Measurements from ENCODE around the gene TPRG1. TPM values are rescaled to one million over a fixed set of nuclear protein-coding genes. Genes with fewer than 3 reads are reported as not detected.

TPRG1 gene
- total RNA-seq (2012; rRNA removed): 0.56 TPM in 1 of 2 replicates, not detected in the other
- polyA plus RNA-seq (2012; rRNA removed): 0.14 and 0.17 TPM in 2 replicates
- 0.01 TPM in 1 of 2 replicates, not detected in the other for polyA plus RNA-seq (2012; cell fraction: cytosol; rRNA removed)
- 0.44 and 2.5 TPM in 2 replicates for polyA plus RNA-seq (2012; cell fraction: nucleus; rRNA removed; ENCODE audit: low replicate concordance)
- percentile 33 among the genes with signal in this experiment for Bru-seq, nascent RNA
- BruChase-seq, experiment 1, labeled RNA remaining after a 6-hour chase: percentile 31 among the genes with signal in this experiment
- percentile 39 among the genes with signal in this experiment for BruChase-seq, experiment 2, labeled RNA remaining after a 2-hour chase
- long read RNA-seq, partial matches to known transcripts: 0 of 1 reads
- long read RNA-seq, other reads (novel, unspliced or antisense): 1 of 1 reads

GRCh38 chr3:189171707-189172106 is at the start of gene TPRG1:
TPRG1 (plus strand) TSS chr3:189171971; CDS start chr3:189207385, 35,414 bp downstream.
- Histone ChIP-seq H3K27ac (ENCODE audit: insufficient read depth, low read length) (no peak within 1 kb of the TSS), H4K20me1 (ENCODE audit: insufficient read depth, low read length) (no peaks in the 10 kb centered on the region), H2AFZ (replicated peaks; ENCODE audit: low read length, poor library complexity) (no peak within 1 kb of the TSS), H2BK120ac (ENCODE audit: low read depth, low read length) (no peak within 1 kb of the TSS), H3K14ac (replicated peaks; ENCODE audit: low read depth, low read length) (no peak within 1 kb of the TSS), H2BK20ac (ENCODE audit: low read depth, low read length) (no peak within 1 kb of the TSS), H4K8ac (ENCODE audit: low read depth in 2 of 2, low read length in 2 of 2) (no peak within 1 kb of the TSS), H2BK5ac (ENCODE audit: low read depth, low read length, poor library complexity, severe bottlenecking) (no peak within 1 kb of the TSS), H3K79me1 (ENCODE audit: low read depth in 1 of 2, low read length in 2 of 2) (no peaks in the 10 kb centered on the region), H3K9ac (ENCODE audit: low read depth, low read length) (no peak within 1 kb of the TSS), H3K4me2 (ENCODE audit: low read depth, low read length) (no peak within 1 kb of the TSS), H3K4ac (ENCODE audit: low read depth, low read length) (no peak within 1 kb of the TSS), H2AK9ac (replicated peaks; ENCODE audit: low read depth, low read length, poor library complexity) (no peak within 1 kb of the TSS), H3K27me3 (ENCODE audit: control insufficient read depth, insufficient read depth, low read length) (peaks cover 5% of the 10 kb centered on the region; the same call in 1 of the 2 replicates), H3K23ac (ENCODE audit: low read depth, low read length) (no peak within 1 kb of the TSS), H3K18ac (ENCODE audit: low read depth, low read length) (no peak within 1 kb of the TSS), H3K9me3 (ENCODE audit: control insufficient read depth, insufficient read depth, low read length) (no peaks in the 10 kb centered on the region), H3K4me1 (ENCODE audit: control insufficient read depth, insufficient read depth, low read length) (no peaks in the 10 kb centered on the region), H4K91ac (ENCODE audit: insufficient read depth, low read depth, low read length) (no peak within 1 kb of the TSS), H2BK15ac (ENCODE audit: low read depth, low read length) (no peak within 1 kb of the TSS), H3K9me1 (ENCODE audit: insufficient read depth, low read length) (no peaks in the 10 kb centered on the region), H4K5ac (ENCODE audit: low read depth, low read length) (no peak within 1 kb of the TSS), H3K56ac (ENCODE audit: extremely low read depth, insufficient read depth, low read length) (no peak within 1 kb of the TSS), H3K36me3 (ENCODE audit: control insufficient read depth, insufficient read depth, low read length) (no peaks in the 10 kb centered on the region), H2AK5ac (ENCODE audit: low read depth, low read length) (no peak within 1 kb of the TSS), H3K4me3 (ENCODE audit: insufficient read depth, low read depth, low read length) (no peak within 1 kb of the TSS)
- DNase-seq: no peak
- POLR2A ChIA-PET (ENCODE audit: unreplicated experiment): no interaction called here
- dilution Hi-C loops (cut with HindIII; ENCODE audit: low sequenced_read_pairs, unreplicated experiment): no loop called here
- TF ChIP-seq MXI1 (IDR thresholded peaks at IDR 0.05; ENCODE audit: borderline replicate concordance, low read depth, low read length) (no peak), RFX5 (IDR thresholded peaks at IDR 0.05; ENCODE audit: low read depth, low read length) (no peak), FOS (IDR thresholded peaks at IDR 0.05; ENCODE audit: low read depth, low read length) (no peak), SMC3 (IDR thresholded peaks at IDR 0.05; ENCODE audit: low read depth, low read length) (no peak), CTCF (conservative IDR thresholded peaks at IDR 0.05; ENCODE audit: low read depth, low read length) (no peak), CHD1 (IDR thresholded peaks at IDR 0.05; ENCODE audit: low read depth, low read length) (no peak), CEBPB (IDR thresholded peaks at IDR 0.05; ENCODE audit: low read depth, low read length) (no peak), USF2 (IDR thresholded peaks at IDR 0.05; ENCODE audit: low read depth, low read length) (no peak), RCOR1 (IDR thresholded peaks at IDR 0.05; ENCODE audit: insufficient replicate concordance, low read length) (no peak), NFE2L2 (IDR thresholded peaks at IDR 0.05; ENCODE audit: low read depth, low read length) (no peak), MAFK (IDR thresholded peaks at IDR 0.05; ENCODE audit: low read depth, low read length) (no peak), POLR2A (IDR thresholded peaks at IDR 0.05; ENCODE audit: low read depth, low read length) (no peak), BHLHE40 (IDR thresholded peaks at IDR 0.05; ENCODE audit: low read depth, low read length) (no peak), RAD21 (IDR thresholded peaks at IDR 0.05; ENCODE audit: low read length) (no peak), MAZ (IDR thresholded peaks at IDR 0.05; ENCODE audit: borderline replicate concordance, low read depth, low read length) (no peak)
- CTCF ChIA-PET: no interaction called here
- intact Hi-C loops (cut with micrococcal nuclease): no loop called here
- in situ Hi-C loops (cut with MboI; ENCODE audit: low sequenced_read_pairs): no loop called here
- BruUV-seq (replicated peaks): no TSS peak
- no peak for ATAC-seq (ENCODE audit: low read depth)
- no CpG with 5 or more reads among the region's 1 CpG for WGBS, 2 experiments (ENCODE audit: extremely low coverage in 2 of 2, insufficient read length in 1 of 2)
